ENCODE results near the gene CELSR1.

DNA sequence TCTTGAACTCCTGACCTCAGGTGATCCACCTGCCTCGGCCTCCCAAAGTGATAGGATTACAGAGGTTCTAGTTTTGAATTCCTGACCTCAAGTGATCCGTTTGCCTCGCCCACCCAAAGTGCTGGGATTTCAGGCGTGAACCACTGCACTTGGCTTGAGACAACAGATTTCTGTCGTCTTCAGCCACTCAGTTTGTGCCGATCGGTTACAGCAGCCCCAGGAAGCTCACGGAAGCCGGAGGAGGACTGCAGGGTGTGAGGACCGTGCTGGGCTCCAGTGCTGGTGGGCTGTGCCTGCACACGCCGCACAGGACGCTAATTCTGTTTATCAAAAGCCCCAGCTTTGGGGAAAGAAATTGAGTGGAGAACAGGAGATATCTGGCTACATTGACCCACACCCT, 82.0 kb downstream of the CELSR1 start:
- TF ChIP-seq, protein P1, sequence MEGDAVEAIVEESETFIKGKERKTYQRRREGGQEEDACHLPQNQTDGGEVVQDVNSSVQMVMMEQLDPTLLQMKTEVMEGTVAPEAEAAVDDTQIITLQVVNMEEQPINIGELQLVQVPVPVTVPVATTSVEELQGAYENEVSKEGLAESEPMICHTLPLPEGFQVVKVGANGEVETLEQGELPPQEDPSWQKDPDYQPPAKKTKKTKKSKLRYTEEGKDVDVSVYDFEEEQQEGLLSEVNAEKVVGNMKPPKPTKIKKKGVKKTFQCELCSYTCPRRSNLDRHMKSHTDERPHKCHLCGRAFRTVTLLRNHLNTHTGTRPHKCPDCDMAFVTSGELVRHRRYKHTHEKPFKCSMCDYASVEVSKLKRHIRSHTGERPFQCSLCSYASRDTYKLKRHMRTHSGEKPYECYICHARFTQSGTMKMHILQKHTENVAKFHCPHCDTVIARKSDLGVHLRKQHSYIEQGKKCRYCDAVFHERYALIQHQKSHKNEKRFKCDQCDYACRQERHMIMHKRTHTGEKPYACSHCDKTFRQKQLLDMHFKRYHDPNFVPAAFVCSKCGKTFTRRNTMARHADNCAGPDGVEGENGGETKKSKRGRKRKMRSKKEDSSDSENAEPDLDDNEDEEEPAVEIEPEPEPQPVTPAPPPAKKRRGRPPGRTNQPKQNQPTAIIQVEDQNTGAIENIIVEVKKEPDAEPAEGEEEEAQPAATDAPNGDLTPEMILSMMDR (IDR thresholded peaks at IDR 0.05), result no peak
- TF ChIP-seq EZH2 (IDR thresholded peaks at IDR 0.05; ENCODE audit: borderline replicate concordance, insufficient read depth, low read depth, low read length, poor library complexity, severe bottlenecking), result no peak
